Activated CD4-positive, alpha-beta memory T cell treated with anti-CD3 and anti-CD28 coated beads, Interleukin-2, amount 10 ng/mL, durations not matched to agents 7 days and 5 days (primary cell): ENCODE results near the gene ITGA11. TPM values are rescaled to one million over a fixed set of nuclear protein-coding genes. Genes with fewer than 3 reads are reported as not detected.

Experiments used
- CTCF ChIA-PET: fragments of 350-600 bp; sonication (Branson Sonifier 250); formaldehyde crosslinking; loops from one replicate; lab custom pipeline; 2021; ENCODE audit warnings: antibody characterized with exemption, inconsistent platforms; lab: Charles Lee
- POLR2A ChIA-PET: fragments of 350-600 bp; sonication (Branson Sonifier 250); formaldehyde crosslinking; loops from one replicate; lab custom pipeline; 2021; ENCODE audit warnings: antibody characterized with exemption; lab: Charles Lee
- DNase-seq: peaks from one replicate; pipeline ENCODE4 v3.0.0-alpha.2; 2020
- H3K27ac Mint-ChIP-seq: one replicate; pipeline ENCODE4 v1.8.0; 2021; ENCODE audit warnings: mild to moderate bottlenecking, mixed read lengths
- H3K27me3 Mint-ChIP-seq: one replicate; pipeline ENCODE4 v1.8.0; 2021; ENCODE audit warnings: mixed read lengths
- H3K36me3 Mint-ChIP-seq: one replicate; pipeline ENCODE4 v1.8.0; 2021; ENCODE audit warnings: low read depth, mixed read lengths
- H3K4me1 Mint-ChIP-seq: one replicate; pipeline ENCODE4 v1.8.0; 2021; ENCODE audit warnings: mixed read lengths
- H3K4me3 Mint-ChIP-seq: one replicate; pipeline ENCODE4 v1.8.0; 2021; ENCODE audit warnings: mild to moderate bottlenecking, mixed read lengths
- H3K9me3 Mint-ChIP-seq: one replicate; pipeline ENCODE4 v1.8.0; 2021; ENCODE audit warnings: mixed read lengths
- total RNA-seq, 2 experiments: library from RNA; stranded (reverse); gene quantifications; one replicate each; pipeline ENCODE4 v1.2.3, GENCODE V29; 2021

Gene ITGA11
- total RNA-seq, 2 experiments from 2014 or later: 0.20 to 0.73 TPM

- no peak for DNase-seq
- Mint-ChIP-seq H3K4me3 (no peak overlapping the region), H3K27ac (no peak overlapping the region), H3K9me3 (no peaks in the 10 kb centered on the region), H3K36me3 (no peaks in the 10 kb centered on the region), H3K4me1 (no peaks in the 10 kb centered on the region), H3K27me3 (peaks cover 60% of the 10 kb centered on the region)
- ChIA-PET POLR2A (no interaction called here), CTCF (interaction anchor here (1.9 kb wide), 1 partner anchor 108 kb away, joined by 4 read pairs; no protein-coding TSS in a partner anchor)
Measured at GRCh38 chr15:68442041-68442440, 10.1 kb upstream of the ITGA11 start.

DNA sequence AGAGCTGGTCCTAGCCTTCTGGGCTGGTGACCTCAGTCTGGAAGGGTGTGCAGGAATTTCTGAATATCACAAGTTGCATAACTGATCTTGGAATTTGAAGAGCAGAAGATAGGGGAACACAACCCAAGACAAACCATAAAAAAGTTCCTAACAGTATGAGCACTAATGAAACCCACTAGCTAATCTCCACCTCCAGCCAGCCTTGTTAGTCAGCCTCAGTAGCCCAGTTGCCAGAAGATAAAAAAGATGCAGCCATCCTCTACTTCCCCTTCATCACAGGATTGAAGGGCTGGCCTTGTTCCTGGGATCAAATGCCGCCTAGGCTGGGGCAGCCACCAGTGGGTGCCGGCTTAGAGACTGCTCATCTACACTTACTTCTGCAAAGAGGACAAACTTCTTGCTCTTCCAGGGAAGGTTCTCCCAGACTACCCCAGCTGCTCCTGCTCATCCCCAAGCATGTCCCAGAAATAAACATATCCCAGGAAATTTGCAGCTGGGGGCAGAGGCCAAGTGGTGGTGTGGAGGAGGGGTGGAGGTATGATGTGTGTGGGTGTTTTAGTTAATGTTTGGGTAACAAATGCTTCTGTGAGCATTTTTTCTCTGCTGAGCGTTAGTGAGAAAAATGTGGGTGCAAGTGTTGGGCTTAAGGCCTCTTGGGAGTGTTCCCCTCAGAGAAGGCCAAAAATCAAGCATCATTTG, 9.2 kb upstream of the ITGA11 start:
- peaks cover 65% of the 10 kb centered on the region for H3K27me3 Mint-ChIP-seq
- H3K4me3 Mint-ChIP-seq: no peak overlapping the region
- H3K9me3 Mint-ChIP-seq: no peaks in the 10 kb centered on the region
- no peak overlapping the region for H3K27ac Mint-ChIP-seq
- H3K36me3 Mint-ChIP-seq: no peaks in the 10 kb centered on the region
- CTCF ChIA-PET: interaction anchor here (1.0 to 1.9 kb wide), 2 partner anchors 109 to 116 kb away, joined by 3 to 4 read pairs; no protein-coding TSS in a partner anchor
- POLR2A ChIA-PET: no interaction called here
- DNase-seq: no peak
- no peaks in the 10 kb centered on the region for H3K4me1 Mint-ChIP-seq

GRCh38 chr15:68440136-68440535, 8.2 kb upstream of the ITGA11 start:
- Mint-ChIP-seq H3K4me1 (no peaks in the 10 kb centered on the region), H3K27me3 (peaks cover 60% of the 10 kb centered on the region), H3K27ac (no peak overlapping the region), H3K9me3 (no peaks in the 10 kb centered on the region), H3K36me3 (no peaks in the 10 kb centered on the region), H3K4me3 (no peak overlapping the region)
- CTCF ChIA-PET: no interaction called here
- POLR2A ChIA-PET: no interaction called here
- DNase-seq: no peak

GRCh38 chr15:68439506-68439905, 7.5 kb upstream of the ITGA11 start:
- Mint-ChIP-seq H3K4me3 (no peak overlapping the region), H3K4me1 (no peaks in the 10 kb centered on the region)

DNA sequence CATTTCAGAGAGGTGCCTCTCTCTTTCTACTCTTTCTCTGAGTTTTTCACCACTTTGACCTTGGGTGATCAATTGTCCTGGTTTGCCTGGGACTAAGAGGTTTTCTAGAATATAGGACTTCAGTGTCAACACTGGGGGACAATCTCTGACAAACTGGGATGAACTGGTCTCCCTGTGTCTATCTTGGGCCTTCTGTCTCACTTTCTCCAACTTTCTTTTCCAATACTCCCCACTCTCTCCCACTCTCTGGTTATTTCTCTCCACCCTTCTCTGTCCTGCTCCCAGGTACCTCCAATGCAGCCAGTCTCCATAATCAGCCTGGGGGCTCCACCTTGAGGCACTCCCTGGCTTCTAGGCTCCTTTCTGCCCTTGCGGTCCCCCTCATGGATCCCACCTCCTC, 4.7 kb upstream of the ITGA11 start:
- DNase-seq: no peak
- H3K36me3 Mint-ChIP-seq: no peaks in the 10 kb centered on the region
- H3K4me1 Mint-ChIP-seq: peaks cover 2% of the 10 kb centered on the region
- no peak overlapping the region for H3K27ac Mint-ChIP-seq
- peaks cover 64% of the 10 kb centered on the region for H3K27me3 Mint-ChIP-seq
- no peaks in the 10 kb centered on the region for H3K9me3 Mint-ChIP-seq
- POLR2A ChIA-PET: no interaction called here
- CTCF ChIA-PET: no interaction called here
- no peak overlapping the region for H3K4me3 Mint-ChIP-seq

More at GRCh38 chr15:68439506-68439905, 7.5 kb upstream of the ITGA11 start:
- Mint-ChIP-seq H3K27me3 (peaks cover 63% of the 10 kb centered on the region), H3K27ac (no peak overlapping the region), H3K9me3 (no peaks in the 10 kb centered on the region), H3K36me3 (no peaks in the 10 kb centered on the region)
- POLR2A ChIA-PET: no interaction called here
- no peak for DNase-seq
- CTCF ChIA-PET: no interaction called here

GRCh38 chr15:68435966-68436365, 4.0 kb upstream of the ITGA11 start:
- Mint-ChIP-seq H3K4me1 (peaks cover 2% of the 10 kb centered on the region), H3K4me3 (no peak overlapping the region), H3K9me3 (no peaks in the 10 kb centered on the region), H3K27ac (no peak overlapping the region), H3K27me3 (peaks cover 64% of the 10 kb centered on the region), H3K36me3 (no peaks in the 10 kb centered on the region)
- DNase-seq: no peak
- POLR2A ChIA-PET: no interaction called here
- CTCF ChIA-PET: no interaction called here

DNA sequence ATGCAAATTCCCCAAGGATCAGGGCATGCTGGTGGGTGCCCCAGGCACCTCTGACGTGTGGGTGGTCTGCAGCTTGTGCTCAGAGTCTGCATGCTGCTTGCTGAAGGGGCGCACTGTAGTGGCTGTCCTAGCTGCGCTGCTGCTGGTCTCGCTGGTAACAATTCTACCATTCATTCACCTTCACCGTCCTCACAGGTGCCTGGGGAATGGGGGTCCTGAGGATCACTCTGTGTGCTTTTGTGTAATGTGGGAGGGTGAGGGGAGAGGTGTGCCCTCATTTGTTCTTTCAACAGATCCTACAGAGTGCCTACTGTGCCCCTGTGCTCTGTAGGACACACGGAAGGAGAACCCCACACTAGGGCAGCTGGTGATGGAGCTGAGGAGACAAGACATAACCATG, 2.1 kb upstream of the ITGA11 start:
- Mint-ChIP-seq H3K36me3 (no peaks in the 10 kb centered on the region), H3K4me1 (peaks cover 2% of the 10 kb centered on the region), H3K27ac (no peak overlapping the region), H3K4me3 (no peak overlapping the region), H3K9me3 (no peaks in the 10 kb centered on the region), H3K27me3 (peaks cover 66% of the 10 kb centered on the region)
- ChIA-PET CTCF (no interaction called here), POLR2A (no interaction called here)
- DNase-seq: no peak

DNA sequence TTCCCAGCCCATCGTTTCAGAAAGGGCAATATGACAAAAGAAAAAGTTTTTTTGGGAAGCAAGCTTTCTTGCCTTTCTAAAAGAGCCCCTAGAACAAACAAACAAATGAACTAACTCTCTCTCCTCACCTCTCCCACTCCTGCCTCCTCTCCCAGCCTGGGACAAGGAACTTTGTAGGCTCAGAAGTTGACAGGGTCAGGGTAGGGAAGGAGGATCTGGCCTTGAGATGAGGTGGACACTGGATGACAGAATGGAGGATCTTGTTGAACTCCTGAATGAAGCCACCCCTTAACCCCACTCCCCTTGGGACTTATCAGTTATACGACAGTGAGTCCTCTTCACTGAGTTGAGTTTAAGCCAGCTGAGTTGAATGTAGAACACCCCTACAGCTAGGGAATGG, 1.6 kb upstream of the ITGA11 start:
- ChIA-PET CTCF (no interaction called here), POLR2A (no interaction called here)
- Mint-ChIP-seq H3K4me3 (no peak overlapping the region), H3K27me3 (peaks cover 70% of the 10 kb centered on the region), H3K36me3 (no peaks in the 10 kb centered on the region), H3K27ac (no peak overlapping the region), H3K9me3 (no peaks in the 10 kb centered on the region), H3K4me1 (peaks cover 2% of the 10 kb centered on the region)
- no peak for DNase-seq

DNA sequence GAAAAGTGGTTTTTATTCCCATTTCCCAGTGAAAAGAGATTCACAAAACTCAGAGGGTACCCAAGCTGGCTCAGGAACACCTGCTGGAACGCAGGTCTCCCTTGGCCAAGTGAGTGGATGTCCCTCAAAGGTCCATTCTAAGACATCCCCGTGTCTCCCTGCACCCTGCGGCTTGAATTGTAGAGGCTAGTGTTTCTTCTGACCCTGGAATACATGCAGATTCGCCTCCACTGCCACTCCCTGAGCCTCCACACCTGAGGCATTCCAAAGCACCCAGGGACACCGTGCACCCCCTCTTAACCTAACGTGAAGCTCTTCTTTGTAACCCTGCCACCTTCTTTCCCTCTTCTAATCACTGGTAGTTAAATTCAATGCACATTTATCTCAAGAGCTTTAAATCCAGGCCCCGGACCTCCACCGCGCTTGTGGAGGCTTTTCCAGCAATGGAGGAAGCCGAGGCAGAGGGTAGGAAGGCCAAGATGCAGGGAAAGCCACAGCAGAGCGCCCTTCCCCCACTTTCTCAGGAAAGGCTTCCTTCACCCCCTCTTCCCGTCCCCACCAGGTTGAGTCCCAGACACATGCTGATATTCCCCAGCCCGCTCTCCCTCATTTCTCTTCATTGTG, 590 bp upstream of the ITGA11 start:
- no peak for DNase-seq
- Mint-ChIP-seq H3K27ac (no peak overlapping the region), H3K4me1 (peaks cover 2% of the 10 kb centered on the region), H3K9me3 (no peaks in the 10 kb centered on the region), H3K27me3 (peaks cover 76% of the 10 kb centered on the region), H3K36me3 (no peaks in the 10 kb centered on the region), H3K4me3 (no peak overlapping the region)
- CTCF ChIA-PET: no interaction called here
- POLR2A ChIA-PET: no interaction called here

- H3K36me3 Mint-ChIP-seq: no peaks in the 10 kb centered on the region
- ChIA-PET POLR2A (no interaction called here), CTCF (no interaction called here)
- H3K27ac Mint-ChIP-seq: no peak overlapping the region
- peaks cover 2% of the 10 kb centered on the region for H3K4me1 Mint-ChIP-seq
- DNase-seq: no peak
- H3K27me3 Mint-ChIP-seq: peaks cover 71% of the 10 kb centered on the region
- no peak overlapping the region for H3K4me3 Mint-ChIP-seq
- no peaks in the 10 kb centered on the region for H3K9me3 Mint-ChIP-seq
Measured at GRCh38 chr15:68431037-68431791, 749 bp downstream of the ITGA11 start.

GRCh38 chr15:68430471-68431036, 1.4 kb downstream of the ITGA11 start:
- DNase-seq: no peak
- no peak overlapping the region for H3K4me3 Mint-ChIP-seq
- H3K36me3 Mint-ChIP-seq: no peaks in the 10 kb centered on the region
- POLR2A ChIA-PET: no interaction called here
- no peaks in the 10 kb centered on the region for H3K9me3 Mint-ChIP-seq
- CTCF ChIA-PET: no interaction called here
- peaks cover 2% of the 10 kb centered on the region for H3K4me1 Mint-ChIP-seq
- no peak overlapping the region for H3K27ac Mint-ChIP-seq
- H3K27me3 Mint-ChIP-seq: peaks cover 68% of the 10 kb centered on the region

- Mint-ChIP-seq H3K27me3 (peaks cover 64% of the 10 kb centered on the region), H3K4me3 (no peak overlapping the region), H3K36me3 (no peaks in the 10 kb centered on the region), H3K9me3 (no peaks in the 10 kb centered on the region), H3K4me1 (peaks cover 2% of the 10 kb centered on the region), H3K27ac (no peak overlapping the region)
- ChIA-PET CTCF (no interaction called here), POLR2A (no interaction called here)
- no peak for DNase-seq
Measured at GRCh38 chr15:68429691-68430470, 2.1 kb downstream of the ITGA11 start.
